Stimulated activated CD8-positive, alpha-beta memory T cell treated with anti-CD3 and anti-CD28 coated beads, Interleukin-15, amount 100 ng/mL, for 48 hours (primary cell): ENCODE data around the gene NAA16.
"Not testable (repeated sequence)": the region's sequence is repeated elsewhere in the genome, so short reads cannot be mapped to it uniquely, and the experiment has no call there.

Source experiments
- DNase-seq, 2 donors: peaks; one replicate each; pipeline ENCODE4 v3.0.0-alpha.2; 2020; ENCODE audit warnings: low read depth in 2 of 2

The NAA16 gene

DNA sequence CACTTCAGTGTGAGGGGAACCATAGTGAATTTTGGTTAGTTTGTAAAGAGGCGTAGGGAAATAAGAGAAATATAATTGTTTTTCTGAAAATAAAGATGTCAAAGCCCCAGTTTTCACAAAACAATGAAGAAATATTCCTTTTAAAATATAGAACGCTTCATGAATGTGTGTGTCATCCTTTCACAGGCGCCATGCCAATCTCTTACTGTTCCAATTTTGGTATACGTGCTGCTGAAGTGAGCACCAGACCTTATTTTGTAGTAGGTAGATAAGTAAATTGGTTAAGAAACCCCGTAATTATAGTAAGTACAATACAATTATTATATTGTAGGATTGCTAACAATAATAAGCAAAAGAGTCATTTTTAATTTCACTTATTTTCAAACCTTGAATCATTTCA, 43.3 kb downstream of the NAA16 start:
- no peak for DNase-seq

- not testable (repeated sequence) for DNase-seq
Measured at GRCh38 chr13:41356385-41356648, 45.2 kb downstream of the NAA16 start.

DNA sequence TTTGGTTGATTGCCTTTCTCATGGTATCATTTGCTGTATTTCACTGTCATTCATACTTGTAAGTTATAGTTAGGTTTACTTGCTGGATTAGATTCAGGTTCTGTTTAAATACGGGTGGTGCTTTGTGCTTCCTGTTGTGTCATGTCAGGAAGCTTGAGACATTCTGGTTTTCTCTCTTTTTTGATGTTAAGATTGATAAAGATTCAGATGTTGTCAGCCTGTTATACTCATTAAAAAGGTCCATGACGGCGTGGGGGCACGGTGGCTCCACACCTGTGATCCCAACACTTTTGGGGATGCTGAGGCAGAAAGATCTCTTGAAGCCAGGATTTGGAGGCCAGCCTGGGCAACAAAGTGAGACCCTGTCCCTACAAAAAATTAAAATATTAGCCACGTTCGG, 45.7 kb downstream of the NAA16 start:
- no peak for DNase-seq

DNA sequence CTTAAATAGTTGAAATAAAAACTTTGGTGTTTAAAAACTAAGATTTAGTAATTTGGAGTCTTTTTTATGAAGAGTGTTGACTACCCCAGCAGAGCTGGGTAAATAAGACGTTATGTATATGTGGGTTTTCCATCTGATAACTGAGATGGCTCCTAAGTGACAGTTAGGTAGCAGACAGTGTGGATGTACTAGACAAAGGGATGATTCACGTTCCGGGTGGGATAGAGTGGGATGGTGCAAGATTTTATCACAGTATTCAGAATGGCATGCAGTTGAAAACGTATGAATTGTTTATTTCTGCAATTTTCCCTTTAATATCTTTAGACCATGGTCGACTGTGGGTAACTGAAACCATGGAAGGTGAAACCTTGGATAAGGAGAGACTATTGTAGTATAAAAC, 50.4 kb downstream of the NAA16 start:
- DNase-seq = no peak

DNA sequence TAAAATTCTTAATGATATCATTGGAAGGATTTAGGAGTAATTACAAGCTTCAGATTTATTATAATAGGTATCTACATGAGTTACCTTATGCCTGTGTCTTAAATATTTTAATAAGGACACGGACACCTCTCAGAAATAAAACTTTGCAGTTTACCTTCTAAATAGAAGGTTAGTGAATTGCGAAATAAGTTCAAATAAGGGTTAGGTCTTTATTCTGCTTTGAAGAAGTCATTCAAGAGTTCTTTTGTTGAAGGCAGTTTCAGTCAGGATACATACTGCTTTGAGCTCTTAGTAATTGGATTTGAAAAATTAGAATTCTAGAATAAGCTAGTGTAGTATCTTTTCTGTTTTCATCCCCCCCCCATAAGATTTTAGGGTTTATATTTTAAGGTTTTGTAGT, 53.0 kb downstream of the NAA16 start:
- no peak for DNase-seq

DNA sequence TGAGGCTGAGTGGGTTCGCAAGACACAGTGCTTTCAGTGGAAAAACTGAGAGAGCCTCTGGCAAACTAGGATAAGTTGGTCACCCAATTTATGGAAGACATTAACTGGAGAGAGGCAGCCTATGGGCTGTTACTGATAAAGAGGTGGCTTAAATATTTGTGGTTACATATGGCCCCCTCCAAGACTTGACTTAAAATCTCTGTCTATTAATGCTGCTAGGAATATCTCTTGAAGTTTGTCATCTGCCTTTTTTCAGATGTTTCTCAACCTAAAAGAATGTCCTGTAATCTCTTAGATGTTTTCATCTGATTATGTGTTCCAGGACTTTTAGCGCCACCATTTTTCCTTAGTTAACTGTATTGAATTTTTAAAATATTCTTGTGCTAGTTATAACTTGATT, 54.6 kb downstream of the NAA16 start:
- no peak for DNase-seq

- no peak for DNase-seq
Measured at GRCh38 chr13:41370736-41371135, 59.7 kb downstream of the NAA16 start.

DNA sequence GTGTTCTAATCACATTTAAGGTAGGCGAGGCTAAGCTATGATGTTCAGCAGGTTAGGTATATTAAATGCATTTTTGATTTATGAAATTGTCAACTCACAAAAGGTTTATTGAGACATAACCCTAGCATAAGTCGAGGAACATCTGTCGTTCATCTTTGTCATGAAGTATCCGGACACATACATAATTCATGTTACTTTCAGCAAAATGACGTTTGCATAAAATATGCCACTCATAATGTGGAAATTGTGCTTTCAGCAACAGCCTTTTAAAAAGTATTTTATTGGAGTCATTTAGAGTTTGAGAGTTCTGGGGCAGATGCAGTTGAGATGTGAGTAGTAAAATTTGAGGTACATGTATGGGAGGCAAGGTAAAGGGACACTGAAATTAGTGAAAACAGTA, 66.4 kb downstream of the NAA16 start:
- DNase-seq = no peak

DNA sequence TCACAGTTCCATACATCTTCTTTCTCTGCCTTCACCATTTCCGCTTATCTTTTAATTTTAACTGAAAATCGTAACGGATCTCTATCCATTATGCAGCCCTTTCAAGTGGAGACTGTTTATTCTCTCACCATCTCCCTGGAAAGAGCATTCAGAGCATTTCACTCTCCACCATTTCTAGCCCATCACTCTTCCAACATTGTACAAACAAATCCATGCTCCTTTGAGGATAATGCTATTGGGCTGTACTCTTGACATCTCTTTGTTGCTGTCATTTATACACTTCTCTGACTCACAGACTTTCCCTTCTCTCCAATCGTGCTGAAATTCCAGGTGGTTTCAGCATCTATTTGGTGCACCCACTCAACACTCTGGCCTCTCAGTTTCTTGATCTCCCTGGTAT, 71.4 kb downstream of the NAA16 start:
- DNase-seq = no peak

- no peak for DNase-seq
Measured at GRCh38 chr13:41383386-41383785, 72.3 kb downstream of the NAA16 start.

GRCh38 chr13:41384749-41385503, 73.9 kb downstream of the NAA16 start:
- DNase-seq = no peak

DNA sequence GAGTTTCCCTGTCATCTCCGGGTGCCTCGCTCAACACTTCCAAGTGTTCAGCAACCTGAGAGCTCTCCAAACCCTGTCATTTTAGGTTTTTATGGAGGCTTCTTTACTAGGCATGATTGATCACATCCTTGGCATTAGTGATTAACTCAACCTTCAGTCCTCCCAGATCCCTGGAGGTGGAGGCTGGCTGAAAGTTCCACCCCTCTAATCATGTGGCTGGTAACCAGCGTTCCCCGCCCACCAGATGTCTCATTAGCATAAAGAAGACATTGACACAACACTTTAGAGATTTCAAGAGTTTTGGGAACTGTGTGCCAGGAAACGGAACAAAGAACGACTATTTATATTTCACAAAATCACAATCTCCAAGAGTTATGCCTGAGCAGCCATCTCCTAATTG, 75.1 kb downstream of the NAA16 start:
- no peak for DNase-seq

- no peak for DNase-seq
Measured at GRCh38 chr13:41387576-41387975, 76.5 kb downstream of the NAA16 start.

DNA sequence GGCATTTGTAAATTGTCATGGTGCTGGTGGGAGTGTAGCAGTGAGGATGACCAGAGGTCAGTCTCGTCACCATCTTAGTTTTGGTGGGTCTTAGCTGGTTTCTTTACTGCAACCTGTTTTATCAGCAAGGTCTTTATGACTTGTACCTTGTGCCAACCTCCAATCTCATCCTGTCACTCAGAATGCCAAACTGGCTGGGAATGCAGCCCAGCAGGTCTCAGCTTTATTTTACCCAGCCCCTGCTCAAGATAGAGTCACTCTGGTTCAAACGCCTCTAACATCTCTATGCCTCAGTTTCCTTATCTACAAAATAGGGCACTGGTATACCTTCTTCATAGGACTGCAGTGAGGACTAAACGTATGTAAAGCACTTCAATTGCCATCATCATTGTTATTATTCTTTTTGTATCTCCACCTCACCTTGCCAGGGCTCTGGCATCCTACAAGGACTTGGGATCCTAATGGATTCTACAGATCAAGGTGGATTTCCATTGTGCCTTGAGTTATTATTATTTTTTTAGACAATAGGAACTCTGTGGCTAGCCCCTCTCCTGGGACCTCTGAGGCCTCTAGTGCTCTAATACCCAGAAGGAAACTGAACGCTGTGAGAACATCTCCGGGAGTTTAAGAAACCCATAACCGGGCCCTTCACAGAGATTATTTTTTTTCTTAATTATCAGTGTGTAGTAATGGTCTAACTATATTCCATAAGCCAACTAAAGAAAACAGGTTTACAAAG, 77.2 kb downstream of the NAA16 start:
- no peak for DNase-seq

GRCh38 chr13:41389580-41389979, 78.5 kb downstream of the NAA16 start:
- no peak for DNase-seq

DNA sequence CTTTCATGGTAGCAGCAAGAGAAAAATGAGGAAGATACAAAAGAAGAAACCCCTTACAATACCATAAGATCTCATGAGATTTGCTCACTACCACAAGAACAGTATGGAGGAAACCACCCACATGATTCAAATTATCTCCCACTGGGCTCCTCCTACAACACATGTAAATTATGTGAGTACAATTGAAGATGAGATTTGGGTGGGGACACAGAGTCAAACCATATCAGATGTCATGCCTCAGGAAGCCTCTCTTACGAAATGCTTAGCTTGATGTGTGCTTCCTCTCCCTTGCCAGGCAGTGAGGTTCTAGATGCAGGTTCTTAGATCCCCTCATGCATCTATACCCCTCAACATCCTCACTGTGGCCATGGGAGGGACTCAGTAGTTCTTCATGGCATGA, 83.1 kb downstream of the NAA16 start:
- DNase-seq = no peak

DNA sequence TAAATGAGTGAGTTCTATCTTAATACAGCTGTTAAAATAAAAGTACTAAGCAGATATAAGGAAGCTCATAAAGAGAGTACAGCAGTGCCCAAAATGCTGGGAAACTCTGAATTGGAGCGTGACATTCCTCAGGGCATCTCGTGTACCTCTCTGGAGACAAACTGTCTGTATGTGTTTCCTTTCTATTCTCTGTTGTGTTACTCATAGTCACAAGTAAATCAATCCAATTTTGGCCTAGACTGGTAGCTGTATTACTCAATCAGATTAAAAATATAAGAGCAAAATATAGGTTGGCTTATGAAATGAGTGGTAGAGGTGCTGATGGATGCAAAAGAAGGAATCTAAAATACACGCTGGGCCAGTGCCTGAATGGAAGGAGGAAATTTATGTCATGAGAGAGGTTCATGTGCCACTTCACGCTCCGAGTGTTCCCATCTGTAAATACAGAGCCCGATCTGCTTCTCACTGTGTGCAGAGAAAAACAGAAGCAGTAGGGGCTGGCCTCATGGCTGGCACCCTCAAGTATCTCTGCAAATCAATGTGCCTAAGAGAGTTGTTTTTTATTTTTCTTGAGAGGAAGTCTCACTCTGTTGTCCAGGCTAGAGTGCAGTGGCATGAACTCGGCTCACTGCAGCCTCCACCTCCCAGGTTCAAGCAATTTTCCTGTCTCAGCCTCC, 87.6 kb downstream of the NAA16 start:
- DNase-seq = no peak

DNA sequence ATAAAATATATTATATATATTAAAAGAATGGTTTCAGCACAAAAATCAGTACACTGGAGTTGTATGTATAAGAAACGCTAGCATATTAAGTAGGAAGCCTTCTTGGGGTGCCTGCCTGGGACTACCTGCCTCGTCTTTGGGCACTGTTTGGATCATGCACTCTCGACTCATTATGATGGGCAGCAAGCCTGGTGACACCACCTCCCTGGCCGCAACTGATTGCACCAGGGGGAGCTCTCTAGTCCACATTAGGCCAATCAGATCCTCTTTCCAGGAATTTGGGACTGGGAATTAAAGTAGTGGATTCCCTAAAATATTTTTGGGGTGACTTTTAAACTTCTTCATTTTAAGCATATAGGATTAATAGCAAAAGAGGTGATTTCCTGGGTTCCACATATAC, 90.3 kb downstream of the NAA16 start:
- no peak for DNase-seq

GRCh38 chr13:41402691-41403511, 91.8 kb downstream of the NAA16 start:
- DNase-seq = no peak

- DNase-seq = no peak
Measured at GRCh38 chr13:41403983-41404382, 92.9 kb downstream of the NAA16 start.

DNA sequence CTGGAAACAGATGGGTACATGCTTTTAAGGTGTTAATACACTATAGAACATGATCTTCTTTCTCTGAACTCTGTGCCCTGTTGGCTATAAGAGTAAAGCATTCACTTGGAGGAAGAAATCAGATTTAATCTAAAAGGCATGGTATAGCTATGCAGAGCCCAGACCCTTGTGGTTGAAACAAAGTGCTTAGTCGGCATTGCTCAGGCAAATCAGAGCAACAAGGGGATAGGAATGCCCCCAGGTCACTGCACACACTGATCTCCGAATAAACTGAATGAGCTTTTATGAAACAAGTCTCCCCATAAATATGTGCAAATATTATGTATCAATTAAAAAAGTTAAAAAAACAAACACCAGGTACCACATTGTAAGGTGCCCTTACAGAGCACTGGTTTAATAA, 94.3 kb downstream of the NAA16 start:
- DNase-seq = no peak

- no peak for DNase-seq
Measured at GRCh38 chr13:41407380-41407779, 96.3 kb downstream of the NAA16 start.
